ENCODE measurements around the gene DENND6B.

DENND6B gene

DNA sequence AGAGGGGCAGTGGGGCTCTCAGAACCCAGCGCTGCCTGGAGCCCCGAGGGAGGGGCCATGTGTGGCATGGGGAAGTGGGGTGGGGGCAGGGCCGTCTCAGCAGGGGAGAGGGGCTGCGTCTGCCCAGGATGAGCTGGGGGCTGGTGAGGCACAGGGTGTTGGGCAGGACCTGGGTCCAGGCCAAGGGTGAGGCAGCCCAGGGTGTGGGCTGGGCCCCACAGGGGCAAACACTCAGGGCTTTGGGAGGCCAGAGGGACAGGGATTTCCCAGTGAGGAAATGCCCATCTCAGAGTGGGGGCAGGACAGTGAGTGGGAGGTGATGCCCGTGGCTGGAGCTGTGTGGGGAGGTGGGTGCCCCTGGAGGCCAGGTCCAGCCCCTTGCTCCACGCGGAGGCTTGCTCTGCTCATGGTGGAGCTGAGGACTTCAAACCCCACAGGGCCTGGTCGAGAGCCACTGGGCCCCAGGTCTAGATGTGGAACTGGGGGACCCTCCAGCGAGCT is 24.7 kb downstream of the DENND6B start:
- DNase-seq = no peak

- no peak for DNase-seq
These were observed 25.2 kb downstream of the DENND6B start for GRCh38 chr22:50301581-50301991.

- DNase-seq = no peak
These were observed 26.1 kb downstream of the DENND6B start for GRCh38 chr22:50300620-50301257.

- no peak for DNase-seq
These were observed 26.8 kb downstream of the DENND6B start for GRCh38 chr22:50299785-50300619.

GRCh38 chr22:50298937-50299784 is 27.7 kb downstream of the DENND6B start:
- no peak for DNase-seq

DNA sequence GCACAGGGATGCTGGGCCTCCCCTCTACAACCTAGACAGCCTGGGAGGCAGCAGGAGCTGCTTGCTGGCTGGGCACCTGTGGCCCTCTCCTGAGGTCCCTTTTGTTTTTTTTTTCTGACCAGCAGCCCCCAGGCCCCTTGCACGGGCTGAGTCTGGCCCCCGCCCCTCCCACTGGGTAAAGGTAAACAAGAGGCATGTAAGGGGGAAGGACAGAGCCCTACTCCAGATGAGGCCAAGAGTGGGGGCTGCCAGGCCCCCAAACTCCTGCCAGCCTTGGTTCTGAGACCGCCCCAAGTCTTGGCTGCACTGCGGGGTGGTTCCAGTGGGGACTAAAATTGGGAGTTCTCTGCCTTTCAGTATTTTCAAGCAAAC is 28.6 kb downstream of the DENND6B start:
- no peak for DNase-seq

GRCh38 chr22:50297510-50298265 is 29.1 kb downstream of the DENND6B start:
- no peak for DNase-seq

GRCh38 chr22:50296658-50297490 is 29.9 kb downstream of the DENND6B start:
- DNase-seq = no peak

DNA sequence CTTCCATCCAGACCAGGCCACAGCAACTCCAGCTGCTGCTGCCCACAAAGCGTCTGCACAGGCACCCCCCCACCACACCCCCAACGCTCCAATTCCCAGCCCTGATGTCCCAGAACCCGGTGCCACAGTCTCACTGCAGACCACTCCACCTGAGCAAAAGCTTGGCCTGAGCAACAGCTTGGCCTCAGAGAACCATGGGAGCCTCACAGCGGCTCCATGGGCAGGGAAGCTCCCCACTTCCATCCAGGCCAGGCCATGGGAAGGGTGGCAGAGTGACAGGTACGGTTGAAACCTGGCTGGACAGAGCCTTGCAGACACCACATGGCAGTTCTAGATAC is 32.5 kb downstream of the DENND6B start:
- DNase-seq = no peak

DNA sequence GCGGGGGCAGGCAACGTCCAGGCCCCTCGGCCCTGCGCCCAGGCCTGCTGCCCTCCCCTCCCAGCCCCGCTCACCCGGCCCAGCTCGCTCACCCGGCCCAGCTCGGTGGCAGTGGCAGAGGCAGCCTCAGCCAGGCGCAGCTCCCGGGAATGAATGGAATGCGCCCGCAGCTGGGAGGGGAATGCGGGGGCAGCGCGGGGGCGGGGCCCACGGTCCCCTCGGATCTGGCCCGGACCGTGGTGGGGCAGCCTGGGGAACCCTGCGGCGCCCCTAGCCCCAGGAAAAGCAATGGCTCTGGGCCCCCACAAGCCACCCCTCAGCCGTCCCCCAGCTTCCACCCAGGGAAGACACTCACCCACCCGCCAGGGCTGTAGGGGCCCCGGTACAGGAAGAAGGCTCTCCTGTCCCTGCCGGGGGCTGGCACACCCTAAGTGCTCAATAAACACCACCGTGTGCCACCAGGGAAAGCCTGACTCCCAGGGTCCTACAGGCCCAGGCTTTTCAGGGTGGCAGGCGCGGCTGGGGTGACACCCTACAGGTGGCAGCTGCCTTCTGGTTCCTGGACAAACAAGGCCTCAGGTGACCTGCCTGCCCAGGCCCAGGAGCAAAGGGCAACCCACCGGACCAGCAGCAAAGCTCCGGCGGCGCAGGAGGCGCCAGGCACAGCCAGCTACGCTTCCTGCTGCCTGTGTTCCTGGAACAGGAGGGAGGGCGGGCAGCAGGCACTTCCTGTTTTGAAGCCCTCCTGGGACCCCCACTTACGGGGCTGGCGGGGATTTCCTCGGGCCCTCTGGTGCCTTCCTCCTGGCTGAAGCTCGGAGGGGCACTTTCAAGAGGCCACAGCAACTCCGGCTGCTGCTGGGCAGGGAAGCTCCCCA is 33.1 kb downstream of the DENND6B start:
- peak; percentile 46 for DNase-seq

- DNase-seq = peak; percentile 13
These were observed 34.0 kb downstream of the DENND6B start for GRCh38 chr22:50292643-50293440.

DNA sequence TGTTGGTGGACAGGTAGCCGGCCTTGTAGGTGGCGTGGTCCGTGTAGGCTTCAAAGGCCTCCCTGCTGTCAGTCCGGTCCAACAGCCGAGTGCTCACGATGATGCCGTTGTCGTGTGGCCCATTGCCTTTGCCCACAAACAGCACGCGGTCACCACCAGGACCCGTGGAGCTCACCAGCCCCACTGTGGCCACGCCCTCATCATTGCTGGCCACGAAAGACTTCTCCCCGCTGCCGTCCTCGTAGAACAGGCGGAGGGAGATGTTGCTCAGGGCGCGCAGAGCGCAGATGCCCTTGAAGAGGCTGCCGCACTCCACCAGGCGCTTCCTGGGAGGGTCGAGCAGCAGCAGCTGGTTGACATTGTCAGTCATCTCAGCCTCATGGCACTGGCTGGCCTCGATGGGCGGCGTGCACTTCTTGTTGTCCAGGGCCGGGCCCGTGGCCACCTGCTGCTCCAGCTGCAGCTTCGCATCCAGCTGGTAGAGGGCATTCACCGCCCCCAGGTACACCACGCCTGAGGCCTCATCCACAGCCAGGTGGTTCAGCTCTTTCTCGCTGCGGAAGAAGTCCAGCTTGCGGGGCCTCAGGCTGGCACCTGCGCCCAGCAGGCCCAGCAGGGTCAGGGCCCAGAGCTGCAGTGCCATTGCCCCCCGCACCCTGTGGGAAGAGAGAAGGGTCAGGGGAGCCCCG is 36.7 kb downstream of the DENND6B start:
- no peak for DNase-seq

DNA sequence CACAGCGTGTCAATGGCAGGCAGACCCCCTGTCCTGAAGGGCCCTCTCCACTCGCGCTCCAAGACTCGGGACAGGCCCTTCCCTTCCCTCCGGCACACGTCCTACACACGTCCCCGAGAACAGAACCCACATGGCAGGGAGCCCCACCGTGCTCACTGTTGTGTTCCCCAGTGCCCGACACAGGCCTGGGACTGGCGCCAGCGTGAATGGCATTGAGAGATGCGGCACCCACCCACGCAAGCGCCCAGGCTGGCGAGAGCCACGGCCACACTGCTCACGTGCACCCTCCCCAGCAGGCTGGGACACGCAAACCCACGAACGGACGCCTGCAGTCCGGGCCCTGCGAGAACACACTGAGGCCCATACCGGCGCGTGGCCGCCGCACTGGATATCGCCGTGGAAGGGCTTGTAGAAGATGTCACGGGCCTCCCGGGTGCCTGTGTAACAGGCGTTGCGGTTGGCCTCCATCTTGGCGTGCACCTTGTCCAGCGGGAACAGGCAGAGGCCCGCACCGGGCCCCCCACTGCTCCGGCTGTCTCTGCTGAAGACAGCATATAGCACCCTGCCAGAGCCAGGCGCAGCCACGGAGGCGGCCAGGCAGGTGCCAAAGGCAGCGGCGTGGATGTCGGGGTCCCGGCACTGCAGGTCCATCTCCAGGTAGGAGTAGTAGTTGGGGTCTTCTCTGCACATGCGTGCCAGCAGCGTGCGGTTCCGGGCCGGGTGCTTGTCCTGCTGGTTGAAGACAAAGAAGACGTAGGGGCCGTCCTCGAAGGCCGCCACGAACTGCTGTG is 37.5 kb downstream of the DENND6B start:
- no peak for DNase-seq

- DNase-seq = no peak
These were observed 39.1 kb downstream of the DENND6B start for GRCh38 chr22:50287731-50288130.

- DNase-seq = no peak
These were observed 40.0 kb downstream of the DENND6B start for GRCh38 chr22:50286701-50287318.

DNA sequence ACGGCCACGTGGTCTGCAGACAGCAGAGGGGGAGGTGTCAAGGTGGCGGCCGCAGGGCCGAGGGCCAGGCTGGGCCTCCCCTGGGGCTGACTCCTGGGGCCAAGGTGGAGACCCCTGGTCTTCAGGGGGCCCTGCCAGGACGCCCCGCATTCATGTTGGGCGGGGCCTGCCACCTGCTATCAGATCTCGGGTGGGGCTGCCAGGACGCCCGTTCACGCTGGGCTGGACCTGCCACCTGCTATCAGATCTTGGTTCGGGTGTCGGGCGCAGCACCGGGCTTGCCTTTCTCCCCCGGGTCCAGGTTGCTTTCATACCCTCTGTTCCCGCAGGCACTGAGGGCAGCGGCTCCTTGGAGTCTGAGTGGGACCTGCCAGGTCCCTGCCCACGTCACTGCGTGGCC is 40.5 kb downstream of the DENND6B start:
- no peak for DNase-seq

- no peak for DNase-seq
These were observed 41.1 kb downstream of the DENND6B start for GRCh38 chr22:50285568-50286229.

Data from GF-D8 (cell line).